GM19351 (cell line): ENCODE results near the gene PRR20B.
"Not testable (repeated sequence)": the region's sequence is repeated elsewhere in the genome, so short reads cannot be mapped to it uniquely, and the experiment has no call there.

Source experiments
- ATAC-seq: cut with Tn5 transposase; IDR thresholded peaks from one replicate; pipeline ENCODE4 v1.9.1; 2021; ENCODE audit warnings: mild to moderate bottlenecking, moderate library complexity; ENCODE audit not compliant: unreplicated experiment

Gene PRR20B

DNA sequence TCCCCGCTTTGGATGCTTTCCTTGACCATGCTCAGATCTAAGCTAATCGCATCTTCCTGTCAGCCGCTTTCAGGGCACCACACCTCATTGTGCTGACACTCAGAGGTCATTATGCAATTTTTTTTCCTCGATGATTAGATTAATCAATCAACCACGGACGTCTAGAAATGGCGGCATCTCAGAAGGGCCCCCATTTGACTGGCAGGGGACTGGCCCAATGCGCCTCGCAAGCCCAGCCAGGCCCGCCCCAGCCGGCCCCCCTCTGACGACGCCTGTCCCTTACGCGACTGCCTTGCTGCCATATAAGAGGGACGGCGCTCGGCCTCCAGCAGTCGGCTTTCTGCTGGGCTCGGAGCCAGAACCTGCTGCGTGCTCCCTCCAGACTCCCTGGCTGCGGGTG lies at the start of gene PRR20B:
TSS of gene PRR20B (plus strand) at position 301 of the 400 bp plus-strand sequence. CDS start 387 bp downstream, outside the sequence.
- ATAC-seq = not testable (repeated sequence)

DNA sequence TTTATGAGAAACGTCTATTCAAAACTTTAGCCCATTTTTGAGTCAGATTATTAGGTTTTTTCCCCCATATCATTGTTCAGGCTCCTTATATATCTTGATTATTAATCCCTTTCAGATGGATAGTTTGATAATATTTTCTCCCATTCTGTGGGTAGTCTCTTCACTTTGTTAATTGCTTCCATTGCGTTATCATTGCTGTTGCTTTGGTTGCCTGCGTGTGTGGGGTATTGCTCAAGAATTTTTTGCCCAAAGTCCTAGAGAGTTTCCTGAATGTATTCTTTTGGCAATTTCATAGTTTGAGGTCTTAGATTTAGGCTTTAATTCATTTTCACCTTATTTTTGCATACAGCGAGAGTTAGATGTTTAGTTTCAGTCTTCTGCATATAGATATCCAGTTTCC lies 32.3 kb upstream of the PRR20B start:
- no peak for ATAC-seq

DNA sequence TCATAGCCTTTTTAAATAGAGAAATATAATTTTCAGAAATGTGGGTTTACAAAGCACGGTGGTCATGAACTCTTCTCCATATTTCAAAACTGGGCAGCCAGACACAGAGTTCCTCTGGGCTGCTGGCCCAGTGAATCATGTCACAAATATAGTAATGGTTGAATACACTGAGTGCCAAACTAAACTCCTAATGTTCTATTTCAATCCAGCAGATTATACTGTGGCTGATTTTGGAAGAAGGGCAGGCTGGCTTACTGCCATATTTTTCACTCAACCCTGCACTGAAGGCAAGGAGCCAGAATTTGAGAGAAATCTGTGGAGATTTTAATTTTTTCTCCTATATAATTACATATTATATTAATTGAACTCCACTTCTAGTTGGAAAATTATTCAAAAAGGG lies 23.6 kb upstream of the PRR20B start:
- no peak for ATAC-seq

DNA sequence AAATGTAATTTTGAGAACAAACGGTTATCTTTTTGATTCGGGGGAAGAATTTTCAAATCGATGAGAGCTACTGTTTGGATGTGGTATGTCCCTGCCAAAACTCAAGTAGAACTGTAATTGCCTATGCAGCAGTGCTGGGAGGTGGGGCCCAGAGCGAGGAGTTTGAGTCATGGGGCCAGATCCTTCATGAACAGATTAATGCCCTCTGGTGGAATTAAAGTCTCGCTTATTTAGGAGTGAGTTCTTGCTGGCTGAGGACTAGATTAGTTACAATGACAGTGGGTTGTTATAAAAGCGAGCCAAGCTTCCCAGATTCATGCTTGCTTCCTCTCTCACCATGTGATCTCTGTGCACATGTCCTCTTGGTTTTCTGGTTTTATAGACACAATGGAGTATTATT lies 18.4 kb upstream of the PRR20B start:
- no peak for ATAC-seq

DNA sequence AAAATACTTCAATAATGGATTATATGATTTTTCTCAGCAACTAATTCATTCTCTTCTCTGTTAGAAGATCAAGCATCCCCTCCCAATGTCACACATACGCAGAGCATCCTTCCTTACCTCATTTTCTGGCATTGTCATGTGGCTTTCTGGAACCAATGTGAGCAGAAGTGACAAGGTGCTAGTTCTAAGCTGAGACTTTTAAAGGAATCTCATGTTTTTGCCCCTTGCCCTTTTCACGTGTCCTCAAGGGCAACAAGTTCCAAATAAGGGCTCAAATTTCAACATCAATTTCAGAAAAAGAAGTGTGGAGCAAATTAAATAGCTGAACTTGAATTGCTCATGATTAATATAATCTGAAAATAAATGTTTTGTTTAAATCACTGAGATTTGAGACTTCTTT lies 11.2 kb upstream of the PRR20B start:
- no peak for ATAC-seq

DNA sequence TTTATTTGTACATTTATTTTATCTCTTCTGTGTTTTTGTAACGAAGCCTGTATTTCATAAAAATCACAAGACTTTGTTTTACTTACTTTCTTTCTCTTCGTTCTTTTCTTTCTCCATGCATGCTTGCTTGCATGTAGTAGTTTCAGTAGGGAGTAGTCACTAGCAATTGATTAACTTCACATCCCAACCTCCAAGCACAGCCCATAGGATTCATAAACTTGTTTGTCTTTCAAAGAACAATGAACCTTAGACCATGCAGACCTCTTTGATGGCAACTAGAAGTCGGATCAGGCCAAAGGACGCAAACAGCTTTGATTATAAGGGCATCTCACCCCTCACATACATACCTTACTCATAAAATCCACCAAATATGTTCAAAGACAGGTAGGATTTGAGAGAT lies 9.7 kb upstream of the PRR20B start:
- no peak for ATAC-seq

DNA sequence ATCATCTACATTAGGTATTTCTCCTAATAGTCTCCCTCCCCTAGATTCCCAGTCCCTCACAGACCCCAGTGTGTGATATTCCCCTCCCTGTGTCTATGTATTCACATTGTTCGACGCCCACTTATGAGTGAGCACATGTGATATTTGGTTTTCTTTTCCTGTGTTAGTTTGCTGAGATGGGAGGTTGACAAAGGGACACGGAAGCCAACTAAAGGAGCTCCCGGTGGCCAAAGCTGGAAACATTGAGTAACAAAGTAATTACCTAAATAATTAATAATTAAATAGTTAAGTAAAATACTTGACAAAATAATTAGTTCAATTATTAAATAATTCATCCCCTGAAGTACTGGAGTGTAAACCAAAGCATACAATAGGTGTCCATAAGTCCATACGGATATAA lies 8.3 kb upstream of the PRR20B start:
- ATAC-seq = no peak

DNA sequence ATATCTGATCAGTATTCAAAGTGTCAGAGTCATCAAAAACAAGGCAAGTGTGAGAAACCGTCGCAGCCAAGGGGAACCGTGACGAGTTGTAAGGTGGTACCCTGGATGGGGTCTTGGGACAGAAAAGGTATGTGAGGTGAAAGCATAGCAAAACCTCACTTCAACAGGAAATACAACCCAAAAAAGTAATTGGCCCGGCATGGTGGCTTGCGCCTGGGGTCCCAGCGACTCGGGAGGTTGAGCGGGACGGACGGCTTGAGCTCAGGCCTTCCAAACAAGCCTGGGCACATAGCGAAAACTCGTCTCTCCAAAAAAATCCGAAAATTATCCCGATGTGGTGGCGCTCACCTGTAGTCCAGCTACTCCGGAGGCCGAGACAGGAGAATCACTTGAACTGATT lies 7.5 kb upstream of the PRR20B start:
- not testable (repeated sequence) for ATAC-seq

DNA sequence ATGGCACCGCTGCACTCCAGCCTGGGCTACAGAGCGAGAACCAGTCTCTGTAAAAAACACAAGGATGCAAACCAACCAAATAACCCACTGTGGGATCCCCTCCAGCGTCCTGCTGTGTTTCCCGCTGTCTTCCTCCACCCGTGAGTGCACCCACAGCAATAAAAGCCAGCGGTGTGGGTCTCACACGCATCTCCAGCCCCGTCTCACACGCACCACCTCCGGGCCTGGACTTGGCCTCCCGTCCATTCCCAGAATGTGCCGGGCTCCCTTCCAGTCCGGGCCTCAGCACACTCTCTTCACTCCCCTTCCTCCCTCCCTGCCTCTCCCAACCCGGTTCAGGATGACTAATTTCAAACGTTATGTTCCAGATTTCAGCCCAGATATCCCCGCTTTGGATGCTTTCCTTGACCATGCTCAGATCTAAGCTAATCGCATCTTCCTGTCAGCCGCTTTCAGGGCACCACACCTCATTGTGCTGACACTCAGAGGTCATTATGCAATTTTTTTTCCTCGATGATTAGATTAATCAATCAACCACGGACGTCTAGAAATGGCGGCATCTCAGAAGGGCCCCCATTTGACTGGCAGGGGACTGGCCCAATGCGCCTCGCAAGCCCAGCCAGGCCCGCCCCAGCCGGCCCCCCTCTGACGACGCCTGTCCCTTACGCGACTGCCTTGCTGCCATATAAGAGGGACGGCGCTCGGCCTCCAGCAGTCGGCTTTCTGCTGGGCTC lies 6.9 kb upstream of the PRR20B start, which contains the start of gene PRR20A:
TSS of gene PRR20A (plus strand) at position 684 of the 734 bp plus-strand sequence. CDS start 387 bp downstream, outside the sequence.
- not testable (repeated sequence) for ATAC-seq

DNA sequence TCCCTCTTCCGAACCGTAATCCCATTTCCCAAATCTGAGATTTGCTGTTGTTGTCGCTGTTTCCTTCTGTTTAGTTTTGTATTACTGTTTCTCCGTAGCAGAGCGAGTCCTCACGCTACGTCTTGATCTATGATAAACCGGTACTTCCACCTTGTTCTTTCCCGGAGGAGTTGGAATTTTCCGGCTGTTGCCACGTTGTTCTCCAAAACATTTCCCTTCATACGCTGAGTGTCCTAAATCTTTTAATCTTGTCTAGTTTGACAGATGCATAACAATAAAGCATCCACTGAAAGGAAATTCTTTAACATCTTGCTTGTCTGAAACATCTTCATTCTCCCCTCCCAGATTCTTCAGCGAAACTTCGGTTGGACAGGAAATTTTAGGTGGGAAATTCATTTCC lies 818 bp downstream of the PRR20B start:
- ATAC-seq = not testable (repeated sequence)

DNA sequence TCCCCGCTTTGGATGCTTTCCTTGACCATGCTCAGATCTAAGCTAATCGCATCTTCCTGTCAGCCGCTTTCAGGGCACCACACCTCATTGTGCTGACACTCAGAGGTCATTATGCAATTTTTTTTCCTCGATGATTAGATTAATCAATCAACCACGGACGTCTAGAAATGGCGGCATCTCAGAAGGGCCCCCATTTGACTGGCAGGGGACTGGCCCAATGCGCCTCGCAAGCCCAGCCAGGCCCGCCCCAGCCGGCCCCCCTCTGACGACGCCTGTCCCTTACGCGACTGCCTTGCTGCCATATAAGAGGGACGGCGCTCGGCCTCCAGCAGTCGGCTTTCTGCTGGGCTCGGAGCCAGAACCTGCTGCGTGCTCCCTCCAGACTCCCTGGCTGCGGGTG lies 6.5 kb downstream of the PRR20B start, which contains the start of gene PRR20C:
TSS of gene PRR20C (plus strand) at position 301 of the 400 bp plus-strand sequence. CDS start 387 bp downstream, outside the sequence.
- not testable (repeated sequence) for ATAC-seq

DNA sequence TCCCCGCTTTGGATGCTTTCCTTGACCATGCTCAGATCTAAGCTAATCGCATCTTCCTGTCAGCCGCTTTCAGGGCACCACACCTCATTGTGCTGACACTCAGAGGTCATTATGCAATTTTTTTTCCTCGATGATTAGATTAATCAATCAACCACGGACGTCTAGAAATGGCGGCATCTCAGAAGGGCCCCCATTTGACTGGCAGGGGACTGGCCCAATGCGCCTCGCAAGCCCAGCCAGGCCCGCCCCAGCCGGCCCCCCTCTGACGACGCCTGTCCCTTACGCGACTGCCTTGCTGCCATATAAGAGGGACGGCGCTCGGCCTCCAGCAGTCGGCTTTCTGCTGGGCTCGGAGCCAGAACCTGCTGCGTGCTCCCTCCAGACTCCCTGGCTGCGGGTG lies 13.0 kb downstream of the PRR20B start, which contains the start of gene PRR20D:
TSS of gene PRR20D (plus strand) at position 301 of the 400 bp plus-strand sequence. CDS start 387 bp downstream, outside the sequence.
- not testable (repeated sequence) for ATAC-seq

DNA sequence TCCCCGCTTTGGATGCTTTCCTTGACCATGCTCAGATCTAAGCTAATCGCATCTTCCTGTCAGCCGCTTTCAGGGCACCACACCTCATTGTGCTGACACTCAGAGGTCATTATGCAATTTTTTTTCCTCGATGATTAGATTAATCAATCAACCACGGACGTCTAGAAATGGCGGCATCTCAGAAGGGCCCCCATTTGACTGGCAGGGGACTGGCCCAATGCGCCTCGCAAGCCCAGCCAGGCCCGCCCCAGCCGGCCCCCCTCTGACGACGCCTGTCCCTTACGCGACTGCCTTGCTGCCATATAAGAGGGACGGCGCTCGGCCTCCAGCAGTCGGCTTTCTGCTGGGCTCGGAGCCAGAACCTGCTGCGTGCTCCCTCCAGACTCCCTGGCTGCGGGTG lies 19.6 kb downstream of the PRR20B start, which contains the start of gene PRR20E:
TSS of gene PRR20E (plus strand) at position 301 of the 400 bp plus-strand sequence. CDS start 387 bp downstream, outside the sequence.
- not testable (repeated sequence) for ATAC-seq

DNA sequence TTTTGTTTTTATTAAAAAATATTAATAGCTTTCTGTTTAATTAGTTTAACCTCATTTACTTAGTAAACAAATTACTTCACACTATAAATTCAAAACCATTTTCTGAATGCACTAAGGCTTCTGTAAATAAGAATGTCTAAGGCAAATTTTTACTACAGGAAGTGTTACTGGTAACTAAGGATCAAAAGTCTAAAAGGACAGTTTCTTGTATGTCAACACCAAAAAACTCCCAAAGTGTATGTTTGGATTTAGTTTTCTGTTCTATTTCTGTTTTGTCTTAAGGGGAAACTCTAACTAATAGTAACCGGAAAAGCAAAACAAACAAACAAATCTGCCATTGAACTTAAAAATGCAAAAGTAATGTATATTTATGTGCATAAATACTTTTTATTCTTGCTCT lies 44.4 kb downstream of the PRR20B start:
- ATAC-seq = no peak
